Endometrial microvascular endothelial cells (primary cell): ENCODE results near the gene STAU1. TPM values are rescaled to one million over a fixed set of nuclear protein-coding genes. Genes with fewer than 3 reads are reported as not detected.
"Not testable (repeated sequence)": the region's sequence is repeated elsewhere in the genome, so short reads cannot be mapped to it uniquely, and the experiment has no call there.

ENCODE experiments used
- in situ Hi-C: cut with HindIII; loops from 2 replicates; pipeline ENCODE4 v1.10.0; 2017; ENCODE audit warnings: low sequenced_read_pairs, low pct_unique_long_range_greater_than_20kb; ENCODE audit errors: inconsistent ontology term
- total RNA-seq: library from RNA; depleted of rRNA; stranded (reverse); fragments of >200 nt; gene quantifications from one replicate; pipeline ENCODE4 v1.2.3, GENCODE V29; 2015; ENCODE audit errors: inconsistent ontology term

The STAU1 gene
- total RNA-seq, 1 donor from 2014 or later = 84.0 TPM

DNA sequence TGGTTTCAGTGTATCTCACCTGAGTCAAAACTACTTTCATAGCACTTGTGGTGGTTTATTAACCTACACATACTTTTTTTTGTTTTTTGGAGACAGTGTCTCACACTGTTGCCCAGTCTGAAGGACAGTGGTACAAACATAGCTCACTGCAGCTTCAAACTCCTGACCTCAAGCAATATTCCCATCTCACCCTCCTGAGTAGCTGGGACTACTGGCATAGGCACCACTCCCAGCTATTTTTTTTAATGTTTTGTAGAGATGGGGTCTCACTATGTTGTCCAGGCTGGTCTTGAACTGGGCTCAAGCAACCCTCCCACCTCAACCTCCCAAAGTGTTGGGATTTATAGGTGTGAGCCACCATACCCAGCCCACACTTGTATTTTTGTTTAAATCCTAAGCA, 49.7 kb downstream of the STAU1 start:
- in situ Hi-C loops = loop anchor here (10.0 kb wide), 1 partner anchor 66 kb away; no protein-coding TSS in a partner anchor

GRCh38 chr20:49136817-49137571, 51.1 kb downstream of the STAU1 start:
- in situ Hi-C loops = loop anchor here (10.0 kb wide), 1 partner anchor 68 kb away; no protein-coding TSS in a partner anchor

- in situ Hi-C loops = loop anchor here (10.0 kb wide), 1 partner anchor 70 kb away; no protein-coding TSS in a partner anchor
Observed at GRCh38 chr20:49134797-49135196, 53.3 kb downstream of the STAU1 start.

DNA sequence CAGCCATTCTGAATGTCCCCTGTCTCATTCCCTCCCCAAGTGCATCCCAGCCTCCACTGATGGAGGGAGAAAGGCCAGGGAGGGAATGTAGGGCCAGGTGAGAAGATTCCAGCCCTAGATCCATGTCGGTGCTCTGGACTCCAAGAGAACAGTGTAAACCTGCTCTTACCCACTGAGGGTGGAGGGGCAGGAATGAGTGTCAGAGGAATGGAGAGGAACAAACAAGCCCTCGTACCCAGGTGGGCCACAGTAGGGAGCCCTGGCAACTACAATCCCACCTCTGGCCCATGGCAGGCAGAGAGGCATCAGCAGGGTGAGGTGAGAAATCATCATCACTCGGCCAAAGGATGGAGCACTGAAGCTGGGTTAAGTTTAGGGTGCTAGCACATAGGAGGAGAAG, 54.6 kb downstream of the STAU1 start:
- in situ Hi-C loops = loop anchor here (10.0 kb wide), 1 partner anchor 71 kb away; no protein-coding TSS in a partner anchor

GRCh38 chr20:49132995-49133478, 55.1 kb downstream of the STAU1 start:
- in situ Hi-C loops = loop anchor here (10.0 kb wide), 1 partner anchor 72 kb away; no protein-coding TSS in a partner anchor

GRCh38 chr20:49123982-49124381, 64.2 kb downstream of the STAU1 start:
- in situ Hi-C loops = no loop called here

- in situ Hi-C loops = no loop called here
Observed at GRCh38 chr20:49122920-49123319, 65.2 kb downstream of the STAU1 start.

DNA sequence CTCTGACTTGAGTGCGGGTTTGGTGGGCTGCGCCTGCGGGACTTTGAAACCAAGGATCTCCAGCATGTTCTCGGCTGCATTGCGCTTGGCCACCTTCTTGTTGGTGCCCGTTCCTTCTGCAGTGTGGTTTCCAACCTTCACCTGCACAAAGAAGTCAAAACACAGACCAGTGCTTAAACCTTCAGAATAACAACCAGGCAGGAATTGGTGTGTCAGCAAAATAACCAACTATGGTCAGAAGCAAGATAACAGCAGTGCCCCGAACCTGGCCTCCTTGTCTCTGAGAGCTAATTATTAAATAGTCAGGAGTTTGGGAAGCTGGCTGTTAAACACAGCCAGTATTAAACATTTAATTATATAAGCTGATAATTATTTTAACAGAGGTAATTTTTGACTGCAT, 68.1 kb downstream of the STAU1 start:
- in situ Hi-C loops = no loop called here

DNA sequence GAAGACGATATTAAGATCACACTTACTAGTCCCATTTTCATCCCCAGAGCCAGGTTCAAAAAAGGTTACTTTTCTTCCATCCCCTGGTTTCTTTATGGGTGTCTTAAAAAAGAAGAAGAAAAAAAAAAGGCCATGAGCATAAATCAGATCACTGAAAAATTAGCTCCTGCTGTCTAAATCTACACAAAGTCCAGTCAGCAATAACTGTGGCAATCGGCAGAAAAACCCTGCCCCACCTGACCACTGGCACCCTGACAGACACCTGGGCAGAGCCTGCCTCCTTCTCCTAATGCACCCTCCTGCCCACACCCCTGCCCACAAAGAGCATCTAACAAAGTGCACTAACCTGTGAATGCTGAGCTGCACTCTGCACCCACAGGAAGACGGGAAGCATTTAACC, 69.8 kb downstream of the STAU1 start:
- in situ Hi-C loops = no loop called here

- in situ Hi-C loops = no loop called here
Observed at GRCh38 chr20:49115564-49115963, 72.6 kb downstream of the STAU1 start.

GRCh38 chr20:49112596-49113274, 75.4 kb downstream of the STAU1 start:
- in situ Hi-C loops = no loop called here

GRCh38 chr20:49110767-49111694, 77.1 kb downstream of the STAU1 start:
- in situ Hi-C loops = no loop called here

DNA sequence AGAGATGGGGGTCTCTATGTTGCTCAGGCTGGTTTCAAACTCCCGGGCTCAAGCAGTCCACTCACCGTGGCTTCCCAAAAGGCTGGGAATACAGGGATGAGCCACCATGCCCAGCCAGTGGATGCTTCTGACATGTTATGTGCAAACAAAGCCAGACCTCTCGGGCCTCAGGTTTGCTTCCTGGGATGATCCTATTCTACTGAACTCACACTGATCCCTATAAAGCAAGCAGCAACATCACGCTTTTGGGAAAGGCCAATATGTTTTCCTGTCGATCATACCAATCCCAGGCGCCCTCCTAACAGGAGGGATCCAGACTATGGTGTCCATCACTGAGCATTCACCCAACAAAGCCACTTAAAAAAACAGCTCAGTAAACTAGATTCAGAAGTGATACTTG, 81.8 kb downstream of the STAU1 start:
- in situ Hi-C loops = no loop called here

DNA sequence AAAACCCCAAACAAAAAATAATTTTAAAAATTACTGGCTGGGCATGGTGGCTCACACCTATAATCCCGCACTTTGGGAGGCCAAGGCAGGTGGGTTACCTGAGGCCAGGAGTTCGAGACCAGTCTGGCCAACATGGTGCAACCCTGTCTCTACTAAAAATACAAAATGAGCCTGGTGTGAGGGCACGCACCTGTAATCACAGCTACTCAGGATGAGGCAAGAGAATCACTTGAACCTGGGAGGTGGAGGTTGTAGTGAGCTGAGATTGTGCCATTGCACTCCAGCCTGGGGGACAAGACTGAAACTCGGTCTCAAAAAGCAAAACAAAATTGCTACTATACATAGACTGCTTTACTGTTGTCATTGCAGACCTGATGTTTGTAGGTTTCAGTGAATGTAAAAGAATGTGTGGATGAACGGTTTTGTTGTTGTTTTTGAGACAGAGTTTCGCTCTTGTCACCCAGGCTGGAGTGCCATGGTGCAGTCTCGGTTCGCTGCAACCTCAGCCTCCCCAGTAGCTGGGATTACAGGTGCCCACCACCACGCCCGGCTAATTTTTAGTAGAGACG, 83.1 kb downstream of the STAU1 start:
- in situ Hi-C loops = not testable (repeated sequence)

DNA sequence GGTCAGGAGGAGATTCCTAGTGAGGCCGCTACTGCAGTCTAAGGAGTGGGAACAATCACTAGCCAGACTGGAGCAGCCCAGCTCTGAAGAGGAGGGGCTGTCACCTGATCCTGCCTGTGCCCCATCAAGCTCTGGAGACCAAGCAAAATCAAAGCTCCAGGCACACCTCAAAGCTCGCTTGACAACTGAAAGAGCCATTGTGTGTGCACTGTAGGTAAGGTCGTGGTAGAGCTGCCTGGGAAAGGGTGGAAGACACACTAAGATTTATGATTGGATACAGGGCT, 83.8 kb downstream of the STAU1 start:
- in situ Hi-C loops = no loop called here

- in situ Hi-C loops = no loop called here
Observed at GRCh38 chr20:49103647-49104364, 84.3 kb downstream of the STAU1 start.

- in situ Hi-C loops = no loop called here
Observed at GRCh38 chr20:49103019-49103418, 85.1 kb downstream of the STAU1 start.

DNA sequence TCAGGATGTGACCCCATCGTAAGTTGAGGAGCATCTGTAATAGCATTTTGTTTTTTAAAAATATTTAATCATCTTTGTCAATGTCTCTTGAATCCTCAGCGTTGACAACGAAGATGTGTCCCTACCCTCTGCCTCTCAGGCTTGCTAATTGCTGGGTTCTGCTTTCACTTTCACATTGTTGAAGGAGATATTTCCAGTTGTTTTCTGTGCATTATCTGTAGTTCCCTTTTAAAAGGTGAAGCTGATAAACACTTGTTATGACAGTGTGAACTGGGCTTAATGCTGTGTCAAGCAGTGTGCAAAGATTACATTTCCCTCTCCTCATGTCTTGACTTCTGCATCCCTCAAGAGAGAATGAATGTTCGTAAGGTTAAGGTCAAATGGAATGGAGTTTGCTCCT, 87.2 kb downstream of the STAU1 start:
- in situ Hi-C loops = no loop called here
